IPS-18a (cell line): ENCODE measurements around the gene PCDH1.

Experiments
- H3K27ac ChIP-seq: one replicate; pipeline ENCODE4 v1.5.1; 2013; ENCODE audit warnings: low read length
- H3K27me3 ChIP-seq: one replicate; pipeline ENCODE4 v1.6.1; 2013; ENCODE audit warnings: mild to moderate bottlenecking, low read length; ENCODE audit not compliant: control insufficient read depth, insufficient read depth
- H3K36me3 ChIP-seq: one replicate; pipeline ENCODE4 v1.6.1; 2013; ENCODE audit warnings: low read depth, low read length; ENCODE audit not compliant: control insufficient read depth
- H3K4me1 ChIP-seq: one replicate; pipeline ENCODE4 v1.6.1; 2013; ENCODE audit warnings: low read depth, low read length; ENCODE audit not compliant: control insufficient read depth
- H3K4me3 ChIP-seq: one replicate; pipeline ENCODE4 v1.5.1; 2013; ENCODE audit warnings: low read length
- H3K9ac ChIP-seq: one replicate; pipeline ENCODE4 v1.6.1; 2013; ENCODE audit warnings: mild to moderate bottlenecking, low read length, moderate library complexity
- H3K9me3 ChIP-seq: one replicate; pipeline ENCODE4 v1.6.1; 2013; ENCODE audit warnings: low read depth, low read length; ENCODE audit not compliant: control insufficient read depth

Gene PCDH1

GRCh38 chr5:141862936-141863543 lies 15.2 kb downstream of the PCDH1 start:
- Histone ChIP-seq H3K9me3 (no peaks in the 10 kb centered on the region), H3K36me3 (peaks cover 61% of the 10 kb centered on the region), H3K4me3 (no peak overlapping the region), H3K9ac (no peak overlapping the region), H3K4me1 (peaks cover 15% of the 10 kb centered on the region), H3K27me3 (no peaks in the 10 kb centered on the region), H3K27ac (no peak overlapping the region)

- Histone ChIP-seq H3K4me1 (peaks cover 28% of the 10 kb centered on the region), H3K36me3 (peaks cover 57% of the 10 kb centered on the region), H3K27ac (no peak overlapping the region), H3K27me3 (no peaks in the 10 kb centered on the region), H3K4me3 (no peak overlapping the region), H3K9me3 (no peaks in the 10 kb centered on the region), H3K9ac (no peak overlapping the region)
Observed at GRCh38 chr5:141861194-141861593, 17.0 kb downstream of the PCDH1 start.

- no peaks in the 10 kb centered on the region for H3K27me3 ChIP-seq
- H3K9ac ChIP-seq: no peak overlapping the region
- no peaks in the 10 kb centered on the region for H3K9me3 ChIP-seq
- peaks cover 28% of the 10 kb centered on the region for H3K4me1 ChIP-seq
- peak overlapping the region; percentile 40 for H3K4me3 ChIP-seq
- peaks cover 39% of the 10 kb centered on the region for H3K36me3 ChIP-seq
- peak overlapping the region; percentile 16 for H3K27ac ChIP-seq
Observed at GRCh38 chr5:141858079-141858765, 20.0 kb downstream of the PCDH1 start.

- Histone ChIP-seq H3K4me1 (peaks cover 28% of the 10 kb centered on the region), H3K27ac (no peak overlapping the region), H3K9ac (no peak overlapping the region), H3K4me3 (peak overlapping the region; percentile 40), H3K36me3 (peaks cover 29% of the 10 kb centered on the region), H3K27me3 (no peaks in the 10 kb centered on the region), H3K9me3 (no peaks in the 10 kb centered on the region)
Observed at GRCh38 chr5:141857226-141857625, 21.0 kb downstream of the PCDH1 start.

GRCh38 chr5:141856037-141856790 lies 22.0 kb downstream of the PCDH1 start:
- no peaks in the 10 kb centered on the region for H3K27me3 ChIP-seq

GRCh38 chr5:141855265-141856036 lies 22.8 kb downstream of the PCDH1 start:
- peaks cover 38% of the 10 kb centered on the region for H3K4me1 ChIP-seq

More at GRCh38 chr5:141856037-141856790, 22.0 kb downstream of the PCDH1 start:
- no peak overlapping the region for H3K27ac ChIP-seq
- H3K36me3 ChIP-seq: peaks cover 26% of the 10 kb centered on the region
- peaks cover 33% of the 10 kb centered on the region for H3K4me1 ChIP-seq
- no peak overlapping the region for H3K9ac ChIP-seq
- H3K4me3 ChIP-seq: no peak overlapping the region
- H3K9me3 ChIP-seq: no peaks in the 10 kb centered on the region

GRCh38 chr5:141853895-141854626 lies 24.1 kb downstream of the PCDH1 start:
- H3K9me3 ChIP-seq: no peaks in the 10 kb centered on the region
- H3K36me3 ChIP-seq: peaks cover 26% of the 10 kb centered on the region
- H3K4me1 ChIP-seq: peaks cover 33% of the 10 kb centered on the region
- H3K27me3 ChIP-seq: no peaks in the 10 kb centered on the region
- no peak overlapping the region for H3K4me3 ChIP-seq
- H3K27ac ChIP-seq: no peak overlapping the region
- H3K9ac ChIP-seq: no peak overlapping the region

More at GRCh38 chr5:141855265-141856036, 22.8 kb downstream of the PCDH1 start:
- Histone ChIP-seq H3K27ac (no peak overlapping the region), H3K27me3 (no peaks in the 10 kb centered on the region), H3K36me3 (peaks cover 26% of the 10 kb centered on the region), H3K4me3 (no peak overlapping the region), H3K9me3 (no peaks in the 10 kb centered on the region), H3K9ac (no peak overlapping the region)

GRCh38 chr5:141852448-141852847 lies 25.8 kb downstream of the PCDH1 start:
- Histone ChIP-seq H3K9me3 (no peaks in the 10 kb centered on the region), H3K9ac (no peak overlapping the region), H3K4me3 (no peak overlapping the region), H3K36me3 (peaks cover 24% of the 10 kb centered on the region), H3K27ac (no peak overlapping the region), H3K4me1 (peaks cover 26% of the 10 kb centered on the region), H3K27me3 (no peaks in the 10 kb centered on the region)

- Histone ChIP-seq H3K9me3 (no peaks in the 10 kb centered on the region), H3K27me3 (no peaks in the 10 kb centered on the region), H3K4me1 (peaks cover 22% of the 10 kb centered on the region), H3K36me3 (peaks cover 13% of the 10 kb centered on the region), H3K9ac (no peak overlapping the region), H3K4me3 (peak overlapping the region; percentile 22), H3K27ac (peak overlapping the region; percentile 24)
Observed at GRCh38 chr5:141851195-141851874, 26.9 kb downstream of the PCDH1 start.

GRCh38 chr5:141850786-141851185 lies 27.4 kb downstream of the PCDH1 start:
- no peaks in the 10 kb centered on the region for H3K9me3 ChIP-seq
- peaks cover 10% of the 10 kb centered on the region for H3K36me3 ChIP-seq
- peak overlapping the region; percentile 24 for H3K27ac ChIP-seq
- H3K4me1 ChIP-seq: peaks cover 28% of the 10 kb centered on the region
- no peaks in the 10 kb centered on the region for H3K27me3 ChIP-seq
- peak overlapping the region; percentile 22 for H3K4me3 ChIP-seq
- no peak overlapping the region for H3K9ac ChIP-seq
